Erythroblast (primary cell): Measurements from ENCODE around the gene WNT7A.

ENCODE experiments used
- DNase-seq, 2 experiments: peaks; one replicate each; lab custom pipeline; 2025; lab: John Stamatoyannopoulos, UW
- GATA1 ChIP-seq: IDR thresholded peaks from 2 replicates; pipeline ENCODE4 v1.6.1; 2011; ENCODE audit warnings: low read depth, mild to moderate bottlenecking, control low read depth, low read length, moderate library complexity
- POLR2A ChIP-seq: IDR thresholded peaks from 2 replicates; pipeline ENCODE4 v1.6.1; 2011; ENCODE audit warnings: mild to moderate bottlenecking, low read length

The WNT7A gene

DNA sequence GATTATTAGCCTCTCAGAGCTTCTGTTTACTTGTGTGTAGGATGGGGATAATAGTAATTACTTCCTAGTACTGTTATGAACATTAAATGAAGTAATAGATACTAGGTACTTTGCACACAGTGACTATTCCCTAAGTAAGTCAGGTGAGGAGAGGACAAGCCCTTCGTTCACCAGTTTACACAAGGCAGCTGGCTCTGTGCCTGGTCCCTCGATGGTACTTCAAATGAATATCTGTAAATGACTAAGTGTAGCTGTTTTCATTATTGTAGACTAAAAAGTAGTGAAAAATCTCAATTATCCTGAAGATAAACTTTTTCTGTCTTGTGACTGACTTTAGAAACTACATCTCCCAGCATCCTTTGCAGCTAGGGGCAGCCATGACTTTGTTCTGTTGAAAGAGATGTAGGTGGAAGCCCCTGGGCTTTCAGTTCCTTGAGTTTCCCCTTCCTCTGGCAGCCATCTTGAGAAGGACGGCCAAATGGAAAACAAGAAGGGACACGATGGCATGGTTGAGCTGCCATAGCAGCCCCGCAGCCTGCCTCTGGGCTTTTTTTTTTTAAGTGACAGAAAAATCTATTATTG is 11.7 kb upstream of the WNT7A start:
- no peak for DNase-seq
- no peak for TF ChIP-seq POLR2A
- no peak for TF ChIP-seq GATA1

DNA sequence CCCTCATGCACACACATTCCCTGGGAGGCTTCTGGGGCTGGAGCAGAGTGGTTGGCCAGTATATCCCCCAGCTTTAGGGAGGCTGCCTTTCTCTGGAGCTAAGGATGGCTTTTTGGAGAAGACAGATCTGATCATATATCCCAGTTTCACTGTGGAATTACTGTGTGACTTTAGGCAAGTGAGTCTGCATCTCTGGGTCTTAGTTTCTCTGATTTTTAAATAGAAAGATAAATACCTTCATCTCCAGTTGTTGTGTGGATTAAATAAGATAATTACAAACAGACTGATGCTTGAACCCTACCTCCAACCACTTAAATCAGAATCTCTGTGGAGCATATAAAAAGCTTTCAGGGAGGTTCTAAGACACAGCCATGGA is 11.1 kb upstream of the WNT7A start:
- no peak for DNase-seq
- TF ChIP-seq GATA1: no peak
- no peak for TF ChIP-seq POLR2A

DNA sequence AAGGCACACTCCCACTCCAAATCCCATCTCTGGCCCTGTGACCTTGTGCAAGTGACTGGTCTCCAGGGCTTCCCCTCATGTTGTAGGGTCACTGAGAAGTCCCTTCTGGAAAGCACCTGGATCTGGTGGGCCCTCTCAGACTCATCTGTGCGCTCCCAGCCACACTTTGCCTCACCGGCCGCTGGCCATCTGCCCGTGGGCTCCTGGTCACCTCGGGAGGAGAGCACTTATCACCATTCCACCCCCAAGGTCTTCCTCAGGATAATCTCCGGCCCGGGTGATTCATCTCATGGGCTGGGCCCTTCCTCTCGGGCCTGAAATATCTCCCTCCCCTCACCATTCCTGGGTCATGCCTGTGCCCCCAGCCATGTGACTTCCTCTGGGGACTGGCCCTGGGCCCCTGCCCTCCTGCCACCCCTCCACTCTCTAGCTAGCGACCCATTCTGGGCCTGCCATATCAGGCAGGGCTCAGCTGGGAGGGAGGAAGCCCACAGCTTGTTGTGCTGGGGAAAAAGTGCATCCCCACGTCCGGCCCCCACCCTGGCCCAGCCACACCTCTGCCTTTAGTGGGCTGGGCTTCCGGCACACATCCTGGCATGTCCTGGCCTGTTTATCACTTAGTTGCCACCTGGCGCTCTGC is 10.6 kb upstream of the WNT7A start:
- TF ChIP-seq GATA1: no peak
- no peak for TF ChIP-seq POLR2A
- DNase-seq: no peak

DNA sequence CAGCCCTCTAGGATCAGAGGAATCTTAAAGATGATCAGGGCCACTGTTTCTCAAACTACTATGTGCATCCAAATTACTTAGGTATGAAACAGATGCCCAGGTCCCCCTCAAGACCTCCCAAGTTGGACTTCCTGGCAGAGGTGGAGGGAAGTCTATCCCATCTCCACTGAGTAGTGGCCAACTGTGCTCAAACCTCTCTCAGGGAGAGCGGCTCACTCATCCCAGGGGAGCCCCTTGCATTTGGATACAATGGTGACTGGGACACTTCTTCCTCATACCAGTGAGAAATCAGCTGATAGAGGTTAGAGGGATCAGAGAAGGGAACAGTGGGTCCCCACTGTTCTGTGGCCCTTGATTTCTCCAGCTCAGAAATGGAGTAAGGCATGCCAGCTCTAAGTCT is 8.7 kb upstream of the WNT7A start:
- no peak for DNase-seq
- TF ChIP-seq POLR2A (no peak), GATA1 (no peak)

DNA sequence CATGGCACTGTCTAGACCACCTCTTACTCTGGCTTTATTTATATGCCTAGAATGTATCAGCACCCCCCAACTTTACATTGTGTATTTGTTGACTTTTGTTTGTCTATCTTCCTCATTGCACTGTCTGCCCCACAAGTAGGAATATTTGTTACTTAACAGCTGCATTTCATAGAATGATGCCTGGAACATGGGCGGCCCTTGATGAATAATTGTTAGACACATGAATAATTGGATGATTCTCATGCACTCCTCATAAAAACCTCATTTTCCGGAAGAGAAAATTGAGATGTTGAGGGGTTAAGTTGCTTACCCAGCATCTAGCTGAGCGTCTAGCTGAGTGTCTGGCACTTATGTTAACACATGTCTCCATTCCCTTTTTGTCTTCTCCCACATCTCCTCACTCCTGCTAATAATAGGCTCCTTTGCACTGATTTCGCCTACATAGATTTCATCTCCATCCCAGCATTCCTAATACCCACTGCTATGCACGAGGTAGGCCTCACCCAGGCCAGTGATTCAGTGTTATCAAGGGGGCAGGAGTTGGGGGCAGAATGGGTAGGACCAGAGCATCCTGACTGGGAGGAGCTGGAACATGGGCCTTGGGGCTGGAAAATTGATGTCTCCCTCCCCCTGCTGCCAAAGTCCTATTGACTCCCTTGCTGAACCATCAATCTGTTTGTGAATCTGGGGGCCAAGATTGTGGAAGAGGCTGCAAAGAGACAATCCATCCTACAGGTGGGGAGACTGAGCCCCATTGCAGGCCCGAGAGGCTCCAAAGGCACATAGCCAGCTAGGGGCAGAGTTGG is 7.8 kb upstream of the WNT7A start:
- DNase-seq: no peak
- TF ChIP-seq GATA1 (no peak), POLR2A (no peak)

DNA sequence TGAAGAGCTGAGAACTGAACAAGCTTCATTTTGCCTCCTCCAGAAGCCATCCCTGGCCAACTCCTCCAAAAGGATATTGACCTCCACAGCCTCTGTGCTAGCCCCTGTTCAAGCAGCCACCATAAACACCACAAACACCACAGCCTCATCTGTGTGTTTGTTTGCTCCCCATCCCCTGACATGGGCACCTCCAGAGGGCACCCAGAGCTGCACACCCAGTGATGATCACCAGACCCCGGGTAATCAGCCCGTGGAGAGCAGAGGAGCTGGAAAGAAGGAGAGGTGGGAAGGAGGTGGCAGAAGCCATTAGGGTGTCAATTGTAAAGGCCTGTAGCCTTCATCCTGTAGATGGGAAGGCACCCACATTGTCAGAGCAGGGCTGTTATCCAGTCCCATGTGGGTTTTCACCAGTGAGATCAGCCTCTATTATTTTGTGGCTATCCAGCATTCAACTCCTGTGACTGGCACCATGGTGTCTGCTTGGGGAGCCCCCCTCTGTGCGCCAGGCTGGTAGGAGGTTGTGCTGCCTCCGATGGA is 6.8 kb upstream of the WNT7A start:
- TF ChIP-seq POLR2A: no peak
- no peak for TF ChIP-seq GATA1

DNA sequence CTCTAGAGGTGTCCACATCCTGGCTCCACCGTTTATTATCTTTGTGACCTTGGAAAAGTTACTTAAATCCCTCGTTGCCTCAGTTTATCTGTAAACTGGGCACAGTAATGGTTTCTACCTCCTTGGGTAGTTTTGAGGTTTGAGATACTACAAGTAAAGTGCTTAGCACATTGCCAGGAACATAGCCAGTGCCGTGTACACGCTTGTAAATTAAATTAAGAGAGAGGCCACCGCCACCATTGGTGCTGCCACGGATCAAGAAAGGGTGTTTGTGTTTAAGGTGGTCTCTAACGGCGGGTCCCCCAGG is 5.8 kb upstream of the WNT7A start:
- TF ChIP-seq POLR2A (no peak), GATA1 (no peak)

More for the DNA sequence above, 6.8 kb upstream of the WNT7A start:
- DNase-seq: no peak

DNA sequence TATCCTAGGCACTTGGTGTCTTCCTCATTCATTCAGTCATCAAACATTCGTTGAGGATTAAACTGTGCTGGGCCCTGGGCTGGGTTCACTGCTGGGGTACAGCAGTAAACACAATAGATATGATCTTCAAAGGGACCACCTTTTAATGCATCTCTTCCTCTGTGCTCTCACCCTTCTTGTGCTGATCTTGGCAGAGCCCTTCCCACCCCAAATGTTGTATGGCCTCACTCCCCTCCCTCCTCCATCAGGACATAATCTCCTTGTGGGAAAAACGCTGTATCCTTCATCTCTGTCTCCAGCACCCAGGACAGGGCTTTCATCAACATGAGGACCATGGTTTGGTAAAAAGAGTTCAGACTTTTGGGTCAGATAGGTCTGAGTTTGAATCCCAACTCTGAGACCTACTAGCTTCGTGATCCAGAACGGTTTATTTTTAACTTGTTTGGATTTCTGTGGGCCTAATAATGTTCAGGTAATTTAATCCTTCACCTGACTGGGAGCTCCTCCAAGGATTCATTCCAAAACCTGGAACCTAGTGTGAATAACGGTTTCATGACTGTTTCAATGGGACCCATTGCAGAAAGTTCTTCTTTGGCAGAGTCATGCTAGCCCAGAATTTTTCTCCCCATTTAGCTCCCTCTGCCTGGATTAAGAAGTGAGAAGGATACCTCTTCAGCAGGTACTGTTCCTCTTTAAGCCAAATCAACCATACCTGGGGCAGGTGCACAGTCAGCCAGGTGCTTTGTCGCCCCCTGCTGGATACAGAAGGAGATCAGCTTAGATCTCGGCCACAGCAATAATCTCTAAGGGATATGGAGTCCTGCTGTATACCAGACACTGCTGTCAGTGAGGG is 5.2 kb upstream of the WNT7A start:
- peak; percentile 38 to 64 for DNase-seq
- TF ChIP-seq POLR2A (no peak), GATA1 (no peak)

More for the DNA sequence above, 5.8 kb upstream of the WNT7A start:
- no peak for DNase-seq

DNA sequence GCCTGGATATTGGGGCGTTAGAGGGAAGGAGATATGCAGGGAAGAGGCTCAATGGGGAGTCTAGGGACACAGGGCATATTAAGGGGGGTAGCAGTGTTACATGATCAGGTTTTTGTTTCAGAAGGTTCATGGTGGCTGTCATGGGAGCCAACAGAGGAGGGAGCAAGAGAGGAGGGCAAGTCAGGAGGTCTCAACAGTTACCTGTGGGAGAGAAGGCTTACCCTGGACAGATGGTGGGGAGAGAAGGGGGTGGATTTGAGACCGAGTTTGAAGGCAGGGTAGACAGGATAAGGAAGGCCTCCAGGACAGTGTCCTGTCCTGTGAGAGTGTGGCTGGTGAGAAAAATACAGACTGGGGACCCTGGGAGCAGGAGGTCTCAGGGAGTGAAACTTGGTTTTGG is 3.8 kb upstream of the WNT7A start:
- TF ChIP-seq GATA1 (no peak), POLR2A (no peak)
- DNase-seq: no peak

DNA sequence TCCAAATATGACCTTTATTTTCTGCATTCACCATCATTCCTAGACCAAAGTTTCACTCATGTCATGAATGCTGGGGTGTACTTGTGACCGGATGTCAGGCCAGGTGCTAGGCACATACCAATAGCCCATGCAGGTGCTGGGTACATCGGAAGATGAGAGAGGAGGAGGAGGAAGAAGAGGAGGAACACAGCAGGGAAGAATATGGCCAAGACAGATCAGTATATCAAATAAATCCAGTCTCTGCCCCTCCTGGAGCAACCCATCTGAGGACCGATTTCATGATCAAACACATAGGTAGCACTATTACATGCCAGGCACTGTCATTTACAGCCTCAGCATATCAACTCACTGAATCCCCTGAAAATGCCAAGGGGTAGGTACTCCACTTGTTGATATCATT is 3.0 kb upstream of the WNT7A start:
- TF ChIP-seq GATA1 (no peak), POLR2A (no peak)
- no peak for DNase-seq

DNA sequence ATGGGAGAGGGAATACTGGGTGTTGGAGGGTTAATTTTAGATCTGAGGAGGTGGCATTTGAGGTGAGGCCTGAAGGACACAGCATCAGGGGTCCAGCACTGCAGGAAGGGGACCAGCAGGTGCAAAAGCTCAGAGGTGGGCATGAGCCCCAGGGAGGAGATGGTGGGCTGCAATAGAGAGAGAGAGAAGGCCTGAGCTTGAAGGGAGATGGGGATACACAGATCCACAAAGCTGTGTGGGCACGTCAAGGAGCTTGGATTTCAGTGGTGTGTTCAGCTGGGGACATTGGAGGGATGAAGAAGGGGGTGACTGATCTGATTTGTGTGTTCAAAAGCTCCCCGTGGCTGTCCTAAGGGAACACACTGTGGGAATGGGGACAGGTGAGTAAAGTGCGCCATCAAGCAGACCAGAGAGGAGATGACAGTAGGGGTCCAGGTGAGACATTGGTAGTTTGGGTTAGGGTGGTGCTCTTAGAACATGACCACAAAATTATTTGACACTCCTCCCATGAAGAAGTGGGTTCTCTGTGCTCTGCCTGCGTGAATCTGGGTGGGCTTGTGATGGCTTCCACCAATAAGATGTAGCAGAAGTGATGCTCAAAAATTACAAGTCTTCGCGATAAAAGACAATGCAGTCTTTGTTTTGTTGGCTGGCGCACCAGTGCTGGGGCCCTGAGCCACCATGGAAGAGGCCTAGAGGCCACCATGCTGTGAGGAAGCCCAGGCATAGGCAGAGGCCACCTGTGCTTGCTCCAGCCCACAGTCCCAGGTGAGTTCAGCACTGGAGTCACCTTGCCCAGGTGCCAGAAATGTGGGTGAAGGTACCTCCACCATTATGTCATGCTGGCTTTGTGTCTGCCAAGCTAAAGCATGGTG is 1.9 kb upstream of the WNT7A start:
- DNase-seq: no peak

DNA sequence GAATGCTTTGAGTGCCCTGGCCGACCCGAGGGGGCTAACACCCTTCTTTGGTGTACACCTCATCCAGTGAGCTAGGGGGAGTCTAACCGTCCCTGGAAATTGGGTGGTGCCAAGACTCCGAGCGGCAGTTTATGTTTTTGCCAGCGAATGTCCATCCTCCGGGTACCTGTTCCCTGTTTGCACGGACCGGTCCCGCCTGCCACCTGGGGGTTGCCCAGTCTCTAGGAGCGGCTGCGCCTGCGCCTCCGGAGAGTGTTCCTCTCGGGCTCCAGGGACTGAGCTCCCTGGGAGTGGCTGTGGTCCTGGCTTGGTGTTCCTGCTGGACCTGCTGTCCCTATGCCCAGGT is 913 bp upstream of the WNT7A start:
- TF ChIP-seq POLR2A: no peak
- TF ChIP-seq GATA1: no peak
- no peak for DNase-seq

More for the DNA sequence above, 1.9 kb upstream of the WNT7A start:
- TF ChIP-seq POLR2A: no peak
- TF ChIP-seq GATA1: no peak
